8988T (cell line): ENCODE results near the gene PRR29.

Experiments
- DNase-seq: peaks from one replicate; pipeline ENCODE4 v3.0.0; 2011

PRR29 gene

DNA sequence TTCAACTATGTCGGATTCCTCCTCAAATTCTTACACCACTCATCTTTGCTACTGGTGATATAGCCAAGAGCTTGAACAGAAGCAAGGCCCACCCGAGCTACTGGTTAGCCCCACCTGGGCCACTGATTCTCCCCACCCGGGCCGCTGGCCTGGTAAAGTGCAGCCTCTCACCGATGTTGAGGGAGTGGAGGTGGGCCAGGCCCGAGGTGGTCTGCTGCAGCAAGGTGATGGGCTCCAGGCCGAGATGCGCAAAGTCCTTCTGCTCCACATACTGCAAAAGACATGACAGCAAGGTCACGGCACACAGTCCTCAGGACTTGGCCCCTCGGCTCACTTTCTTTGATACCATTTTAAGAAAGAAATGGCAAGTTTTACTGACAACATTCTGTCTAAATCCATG lies 55.0 kb downstream of the PRR29 start:
- no peak for DNase-seq
